IMR-90 (cell line): ENCODE data around the gene MEGF11. TPM values are rescaled to one million over a fixed set of nuclear protein-coding genes. Genes with fewer than 3 reads are reported as not detected.

ENCODE experiments used
- ATAC-seq: fragments of 200-7000 bp; cut with Tn5 transposase; 2 replicates; pipeline ENCODE4 v1.9.1; 2020; ENCODE audit warnings: low read depth, mild to moderate bottlenecking, moderate library complexity
- BruUV-seq: library from RNA; stranded (reverse); fragments of 400-500 nt; replicated peaks from 2 replicates; lab custom pipeline; 2021; lab: Mats Ljungman, UMichigan
- CTCF ChIA-PET: fragments of 300-600 bp; formaldehyde crosslinking; extraction: SDS; loops from one replicate; lab custom pipeline; 2021; ENCODE audit warnings: antibody characterized with exemption; lab: Yijun Ruan, JAX
- POLR2A ChIA-PET: fragments of 300-600 bp; sonication (Branson Sonifier 250); formaldehyde crosslinking; loops from one replicate; lab custom pipeline; 2022; ENCODE audit warnings: antibody characterized with exemption; ENCODE audit not compliant: unreplicated experiment; lab: Charles Lee
- DNase-seq: peaks from one replicate; pipeline ENCODE4 v3.0.0; 2013
- H2AFZ ChIP-seq: replicated peaks from 2 replicates; pipeline ENCODE3; 2013; ENCODE audit warnings: low read length, mild to moderate bottlenecking; ENCODE audit not compliant: poor library complexity
- H2AK5ac ChIP-seq: 2 replicates; pipeline ENCODE4 v1.6.1; 2013; ENCODE audit warnings: low read depth, low read length, inconsistent platforms
- H2AK9ac ChIP-seq: replicated peaks from 2 replicates; pipeline ENCODE3; 2013; ENCODE audit warnings: mild to moderate bottlenecking, low read depth, low read length, moderate library complexity; ENCODE audit not compliant: poor library complexity
- H2BK120ac ChIP-seq: 2 replicates; pipeline ENCODE4 v1.6.1; 2013; ENCODE audit warnings: low read depth, low read length, inconsistent platforms
- H2BK15ac ChIP-seq: 3 replicates; pipeline ENCODE4 v1.6.1; 2013; ENCODE audit warnings: low read depth, low read length, inconsistent platforms
- H2BK20ac ChIP-seq: 2 replicates; pipeline ENCODE4 v1.6.1; 2013; ENCODE audit warnings: low read depth, mild to moderate bottlenecking, inconsistent platforms, low read length, moderate library complexity
- H2BK5ac ChIP-seq: 2 replicates; pipeline ENCODE4 v1.6.1; 2013; ENCODE audit warnings: mild to moderate bottlenecking, low read depth, low read length, inconsistent platforms; ENCODE audit not compliant: poor library complexity, severe bottlenecking
- H3K14ac ChIP-seq: replicated peaks from 2 replicates; pipeline ENCODE4 v1.6.1; 2013; ENCODE audit warnings: low read depth, low read length, inconsistent platforms
- H3K18ac ChIP-seq: 2 replicates; pipeline ENCODE4 v1.6.1; 2013; ENCODE audit warnings: low read depth, low read length, control low read depth
- H3K23ac ChIP-seq: 2 replicates; pipeline ENCODE4 v1.6.1; 2013; ENCODE audit warnings: low read depth, low read length, inconsistent platforms
- H3K27ac ChIP-seq: 2 replicates; pipeline ENCODE4 v1.5.1; 2013; ENCODE audit warnings: mild to moderate bottlenecking, control low read depth, low read length; ENCODE audit not compliant: insufficient read depth
- H3K27me3 ChIP-seq: 2 replicates; pipeline ENCODE4 v1.6.1; 2013; ENCODE audit warnings: low read length; ENCODE audit not compliant: control insufficient read depth, insufficient read depth
- H3K36me3 ChIP-seq: 2 replicates; pipeline ENCODE4 v1.6.1; 2013; ENCODE audit warnings: low read length, mixed read lengths; ENCODE audit not compliant: control insufficient read depth, insufficient read depth
- H3K4ac ChIP-seq: 2 replicates; pipeline ENCODE4 v1.6.1; 2013; ENCODE audit warnings: low read depth, low read length, inconsistent platforms
- H3K4me1 ChIP-seq: 2 replicates; pipeline ENCODE4 v1.6.1; 2013; ENCODE audit warnings: low read length, mixed read lengths; ENCODE audit not compliant: control insufficient read depth, insufficient read depth
- H3K4me2 ChIP-seq: 2 replicates; pipeline ENCODE4 v1.6.1; 2013; ENCODE audit warnings: low read depth, mild to moderate bottlenecking, control low read depth, low read length, moderate library complexity
- H3K4me3 ChIP-seq: 2 replicates; pipeline ENCODE4 v1.5.1; 2013; ENCODE audit warnings: low read depth, mild to moderate bottlenecking, control low read depth, low read length, moderate library complexity; ENCODE audit not compliant: insufficient read depth
- H3K56ac ChIP-seq: 2 replicates; pipeline ENCODE4 v1.6.1; 2013; ENCODE audit warnings: low read length, inconsistent platforms; ENCODE audit not compliant: insufficient read depth; ENCODE audit errors: extremely low read depth
- H3K79me1 ChIP-seq, 2 experiments: 2 replicates each; pipeline ENCODE4 v1.6.1; 2013; ENCODE audit warnings: low read length in 2 of 2, inconsistent platforms in 1 of 2, low read depth in 1 of 2
- H3K9ac ChIP-seq: 2 replicates; pipeline ENCODE4 v1.6.1; 2013; ENCODE audit warnings: low read depth, low read length, control low read depth
- H3K9me1 ChIP-seq: 2 replicates; pipeline ENCODE4 v1.6.1; 2013; ENCODE audit warnings: low read length, inconsistent platforms; ENCODE audit not compliant: insufficient read depth
- H3K9me3 ChIP-seq: 2 replicates; pipeline ENCODE4 v1.6.1; 2013; ENCODE audit warnings: low read length; ENCODE audit not compliant: control insufficient read depth, insufficient read depth
- H4K20me1 ChIP-seq: 2 replicates; pipeline ENCODE4 v1.6.1; 2013; ENCODE audit warnings: low read length, inconsistent platforms; ENCODE audit not compliant: insufficient read depth
- H4K5ac ChIP-seq: 2 replicates; pipeline ENCODE4 v1.6.1; 2013; ENCODE audit warnings: mild to moderate bottlenecking, low read depth, low read length, control low read depth
- H4K8ac ChIP-seq, 2 experiments: 2 replicates each; pipeline ENCODE4 v1.6.1; 2013; ENCODE audit warnings: low read depth in 2 of 2, low read length in 2 of 2, control low read depth in 1 of 2, inconsistent platforms in 1 of 2
- H4K91ac ChIP-seq: 2 replicates; pipeline ENCODE4 v1.6.1; 2013; ENCODE audit warnings: low read depth, low read length, inconsistent platforms; ENCODE audit not compliant: insufficient read depth
- BHLHE40 ChIP-seq: fragments of 150-350 bp; IDR thresholded peaks from 2 replicates; pipeline ENCODE4 v1.6.1; 2016; ENCODE audit warnings: mild to moderate bottlenecking, low read depth, low read length
- CEBPB ChIP-seq: IDR thresholded peaks from 2 replicates; pipeline ENCODE4 v1.6.1; 2012; ENCODE audit warnings: low read depth, low read length, improper control_type of control experiment
- CHD1 ChIP-seq: IDR thresholded peaks from 2 replicates; pipeline ENCODE4 v1.6.1; 2012; ENCODE audit warnings: low read depth, low read length, improper control_type of control experiment
- ELK1 ChIP-seq: fragments of 150-350 bp; IDR thresholded peaks from 2 replicates; pipeline ENCODE4 v1.6.1; 2016; ENCODE audit warnings: low read depth, mild to moderate bottlenecking, low read length, moderate library complexity, borderline replicate concordance
- MAFK ChIP-seq: IDR thresholded peaks from 2 replicates; pipeline ENCODE4 v1.6.1; 2012; ENCODE audit warnings: low read depth, low read length, improper control_type of control experiment
- MAZ ChIP-seq: IDR thresholded peaks from 2 replicates; pipeline ENCODE4 v1.6.1; 2012; ENCODE audit warnings: low read depth, mild to moderate bottlenecking, low read length, improper control_type of control experiment, moderate library complexity, borderline replicate concordance
- MXI1 ChIP-seq: IDR thresholded peaks from 2 replicates; pipeline ENCODE4 v1.6.1; 2012; ENCODE audit warnings: low read depth, mild to moderate bottlenecking, low read length, moderate library complexity, borderline replicate concordance
- NFE2L2 ChIP-seq: fragments of 150-350 bp; IDR thresholded peaks from 2 replicates; pipeline ENCODE4 v1.6.1; 2016; ENCODE audit warnings: low read depth, mild to moderate bottlenecking, low read length
- POLR2A ChIP-seq: IDR thresholded peaks from 2 replicates; pipeline ENCODE4 v1.6.1; 2012; ENCODE audit warnings: mild to moderate bottlenecking, low read depth, low read length
- USF2 ChIP-seq: fragments of 150-350 bp; IDR thresholded peaks from 2 replicates; pipeline ENCODE4 v1.6.1; 2017; ENCODE audit warnings: mild to moderate bottlenecking, antibody characterized with exemption, low read length, low read depth
- WGBS, 2 experiments: methylation state at CpG; one replicate each; pipeline versions ENCODE4 v1.1.5 to v1.1.7; 2013; ENCODE audit warnings: missing lambda C conversion rate in 2 of 2; ENCODE audit not compliant: insufficient read length in 1 of 2; ENCODE audit errors: extremely low coverage in 2 of 2; 5-methylcytosine and 5-hydroxymethylcytosine counted together
- dilution Hi-C: fragments of 300-500 bp; cut with HindIII; formaldehyde crosslinking; loops from one replicate; pipeline ENCODE4 v1.14.3; 2018; ENCODE audit warnings: low sequenced_read_pairs; ENCODE audit not compliant: unreplicated experiment
- in situ Hi-C: fragments of 300-500 bp; cut with MboI; formaldehyde crosslinking; loops from 3 replicates; pipeline ENCODE4 v1.14.3; 2019; ENCODE audit warnings: low sequenced_read_pairs, inconsistent platforms, mixed read lengths
- intact Hi-C: fragments of 100-400 bp; cut with micrococcal nuclease; formaldehyde crosslinking; loops from 2 replicates; pipeline ENCODE4 v1.10.0; 2022
- polyA plus RNA-seq, 3 experiments: library from polyadenylated mRNA; depleted of rRNA; stranded (reverse); fragments of >200 nt; gene quantifications; 2 replicates each; pipeline ENCODE4 v1.2.3, GENCODE V29; 2012; ENCODE audit warnings: low replicate concordance in 1 of 3
- total RNA-seq: library from RNA; depleted of rRNA; stranded (reverse); fragments of >200 nt; gene quantifications from 2 replicates; pipeline ENCODE4 v1.2.3, GENCODE V29; 2012

MEGF11 gene
- total and polyA plus RNA-seq, 2 of the 4 experiments (the other 2 are of a cell fraction) = not detected

- Histone ChIP-seq H3K9me1 (no peaks in the 10 kb centered on the region), H3K4me2 (no peak overlapping the region), H3K23ac (no peak overlapping the region), H3K27me3 (no peaks in the 10 kb centered on the region), H2BK20ac (no peak overlapping the region), H3K4me1 (no peaks in the 10 kb centered on the region), H2BK5ac (no peak overlapping the region), H2AK9ac (no peak overlapping the region), H3K9me3 (no peaks in the 10 kb centered on the region), H4K20me1 (no peaks in the 10 kb centered on the region), H3K4me3 (no peak overlapping the region), H3K14ac (no peak overlapping the region), H2BK15ac (no peak overlapping the region), H4K91ac (no peak overlapping the region), H3K56ac (no peak overlapping the region), H3K27ac (no peak overlapping the region), H3K79me1 (no peaks in the 10 kb centered on the region), H2BK120ac (no peak overlapping the region), H4K5ac (no peak overlapping the region), H2AFZ (no peak overlapping the region), H3K9ac (no peak overlapping the region), H2AK5ac (no peak overlapping the region), H4K8ac (no peak overlapping the region), H3K36me3 (no peaks in the 10 kb centered on the region), H3K4ac (no peak overlapping the region), H3K18ac (no peak overlapping the region)
- DNase-seq (no peak), ATAC-seq (no peak)
- ChIA-PET POLR2A (no interaction called here), CTCF (no interaction called here)
- in situ Hi-C loops (no loop called here), dilution Hi-C loops (no loop called here), intact Hi-C loops (no loop called here)
- TF ChIP-seq MAFK (no peak), BHLHE40 (no peak), NFE2L2 (no peak), CEBPB (no peak), USF2 (no peak), MXI1 (no peak), ELK1 (no peak), MAZ (no peak), CHD1 (no peak), POLR2A (no peak)
- 40% methylated on average over 5 of the region's 7 CpGs; no CpG with 5 or more reads in 1 of the 2 experiments for WGBS, 2 experiments
- BruUV-seq = no TSS peak
These were observed 246.6 kb downstream of the MEGF11 start for GRCh38 chr15:66006986-66007385.
